HS-5 (cell line): ENCODE data around the gene APIP.

ENCODE experiments used
- DNase-seq: peaks from one replicate; pipeline ENCODE4 v3.0.0-alpha.2; 2012; ENCODE audit warnings: low read depth

The APIP gene, protein sequence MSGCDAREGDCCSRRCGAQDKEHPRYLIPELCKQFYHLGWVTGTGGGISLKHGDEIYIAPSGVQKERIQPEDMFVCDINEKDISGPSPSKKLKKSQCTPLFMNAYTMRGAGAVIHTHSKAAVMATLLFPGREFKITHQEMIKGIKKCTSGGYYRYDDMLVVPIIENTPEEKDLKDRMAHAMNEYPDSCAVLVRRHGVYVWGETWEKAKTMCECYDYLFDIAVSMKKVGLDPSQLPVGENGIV

DNA sequence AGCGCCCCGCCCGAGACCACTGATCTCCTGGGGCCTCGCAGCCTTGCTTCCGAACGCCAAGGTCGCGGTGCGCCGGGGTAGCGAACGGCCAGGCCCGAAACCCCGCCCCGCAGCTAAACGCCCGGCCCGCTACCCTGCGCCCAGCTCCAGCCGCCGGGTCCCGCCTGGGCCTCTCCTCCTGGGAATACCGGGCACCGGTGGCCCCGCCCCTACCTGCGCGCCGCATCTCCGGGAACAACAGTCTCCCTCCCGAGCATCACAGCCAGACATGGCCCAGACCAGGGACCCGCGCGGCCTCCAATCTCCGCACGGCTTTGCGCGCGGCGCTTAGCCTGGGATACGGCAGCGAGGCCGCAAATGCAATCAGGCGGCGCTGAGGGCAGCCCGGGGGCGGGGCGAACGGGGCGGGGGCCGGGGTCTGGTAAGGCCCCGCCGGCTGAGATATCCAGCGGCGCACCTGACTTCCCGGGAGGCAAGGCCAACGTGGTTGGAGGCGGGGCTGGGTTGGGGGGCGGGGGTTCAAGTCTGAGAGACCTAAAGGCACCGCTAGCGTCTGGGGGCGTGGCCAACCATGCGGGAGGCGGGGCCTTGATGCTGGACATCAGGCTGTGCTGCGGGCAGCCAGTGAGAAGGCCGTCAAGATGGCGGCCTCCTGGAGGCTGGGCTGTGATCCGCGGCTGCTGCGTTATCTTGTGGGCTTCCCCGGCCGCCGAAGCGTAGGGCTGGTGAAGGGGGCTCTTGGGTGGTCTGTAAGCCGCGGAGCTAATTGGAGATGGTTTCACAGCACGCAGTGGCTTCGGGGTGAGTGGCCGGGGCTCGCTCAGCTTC, at the start of gene APIP, which contains the start of gene PDHX:
TSS of gene APIP (minus strand) at position 365 of the 828 bp plus-strand sequence. CDS start at position 270, 95 bp downstream.
TSS of gene PDHX (plus strand) at position 604 of the 828 bp plus-strand sequence. CDS start at position 642, 38 bp downstream.
- DNase-seq, result peak; percentile 86

DNA sequence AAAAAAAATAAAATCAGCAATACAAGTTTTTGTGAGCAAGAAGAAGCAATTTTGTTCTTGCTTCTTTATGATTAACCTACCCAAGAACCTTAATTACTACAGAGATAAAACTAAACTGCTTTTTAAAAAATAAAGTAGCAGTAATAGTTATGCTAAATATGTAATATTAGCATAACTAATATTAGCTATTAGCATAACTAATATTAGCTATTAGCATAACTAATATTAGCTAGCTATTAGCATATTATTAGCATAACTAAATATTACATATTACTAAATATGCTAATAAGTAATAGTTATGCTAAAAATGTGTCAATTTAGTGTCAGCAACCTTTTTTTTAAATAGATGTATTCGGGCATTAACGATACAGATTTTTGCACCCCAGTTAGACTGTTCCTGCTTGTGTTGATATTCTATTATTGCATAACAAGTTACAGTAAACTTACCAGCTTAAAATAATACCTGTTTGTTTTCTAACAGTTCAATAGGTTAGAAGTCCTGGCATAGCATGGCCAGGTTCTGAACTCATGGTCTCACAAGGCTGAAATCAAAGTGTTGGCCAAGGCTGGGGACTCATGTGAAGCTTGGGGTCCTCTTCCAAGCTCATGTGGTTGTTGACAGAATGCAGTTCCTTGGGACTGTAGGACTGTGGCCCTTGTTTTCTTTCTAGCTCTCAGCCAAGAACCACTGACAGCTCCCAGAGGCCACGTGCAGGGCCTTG, 48.6 kb upstream of the APIP start:
- DNase-seq, result no peak

DNA sequence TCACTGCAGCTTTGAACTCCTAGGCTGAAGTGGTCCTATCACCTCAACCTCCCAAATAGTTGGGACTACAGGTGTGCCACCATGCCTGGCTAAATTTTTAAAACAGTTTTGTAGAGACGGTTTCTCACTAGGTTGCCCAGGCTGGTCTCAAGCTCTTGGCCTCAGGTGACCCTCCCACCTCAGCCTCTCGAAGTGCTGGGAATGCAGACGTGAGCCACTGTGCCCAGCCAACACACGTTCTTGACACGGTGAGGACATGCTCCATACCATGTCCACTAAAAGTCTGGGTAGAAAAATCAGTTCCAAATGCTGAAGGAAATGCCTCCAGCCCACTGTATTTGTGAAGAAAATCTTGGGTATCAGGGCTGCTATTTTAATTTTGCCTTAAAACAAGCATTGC, 47.2 kb upstream of the APIP start:
- no peak for DNase-seq

DNA sequence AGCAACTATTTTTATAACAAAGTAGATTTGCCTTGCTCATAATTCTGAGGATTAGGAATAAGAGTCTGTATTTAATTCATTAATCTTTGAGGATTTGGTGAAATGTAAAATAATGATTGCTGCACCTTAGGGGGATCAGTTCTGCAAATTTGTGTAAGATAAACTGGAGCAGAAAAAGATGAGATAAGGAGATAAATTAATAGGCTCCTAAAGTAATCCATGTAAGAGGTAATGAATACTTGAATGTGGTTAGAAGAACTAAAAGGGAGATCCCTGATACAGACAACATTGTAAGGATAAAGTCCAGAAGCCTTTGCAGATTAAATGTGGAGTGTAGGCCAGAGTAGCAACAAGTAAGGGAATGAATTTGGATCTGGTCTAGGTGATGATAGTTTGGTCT, 45.9 kb upstream of the APIP start:
- DNase-seq, result no peak

DNA sequence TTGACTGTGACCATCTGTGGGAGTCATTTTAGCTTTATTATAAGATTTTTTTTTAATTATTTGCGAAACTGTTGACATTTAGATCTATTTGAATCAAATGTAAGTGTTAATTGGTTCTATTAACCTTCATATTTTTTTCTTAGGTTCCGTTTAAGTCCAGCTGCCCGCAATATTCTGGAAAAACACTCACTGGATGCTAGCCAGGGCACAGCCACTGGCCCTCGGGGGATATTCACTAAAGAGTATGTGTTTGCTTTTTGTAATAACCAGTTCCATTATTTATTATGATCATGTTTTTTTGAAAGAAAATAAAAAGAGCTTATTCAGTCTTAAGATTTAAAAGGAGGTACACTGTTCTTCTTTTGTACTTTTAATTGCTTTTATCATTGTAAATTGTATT, 44.1 kb upstream of the APIP start:
- no peak for DNase-seq

DNA sequence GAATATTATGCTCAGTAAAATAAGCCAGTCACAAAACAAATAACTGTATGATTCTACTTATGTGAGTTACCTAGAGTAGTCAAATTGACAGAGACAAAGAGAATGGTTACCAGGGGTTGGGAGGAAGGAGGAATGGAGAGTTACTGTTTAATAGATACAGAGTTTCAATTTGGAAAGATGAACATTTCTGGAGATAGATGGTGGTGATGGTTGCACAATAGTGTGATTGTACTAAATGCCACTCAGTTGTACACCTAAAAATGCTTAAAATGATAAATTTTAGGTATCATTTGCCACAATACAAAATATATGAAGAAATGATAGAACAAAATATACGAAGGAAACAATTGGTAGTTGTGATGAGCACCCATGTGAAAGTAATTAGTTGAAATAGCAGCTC, 43.6 kb upstream of the APIP start:
- no peak for DNase-seq

DNA sequence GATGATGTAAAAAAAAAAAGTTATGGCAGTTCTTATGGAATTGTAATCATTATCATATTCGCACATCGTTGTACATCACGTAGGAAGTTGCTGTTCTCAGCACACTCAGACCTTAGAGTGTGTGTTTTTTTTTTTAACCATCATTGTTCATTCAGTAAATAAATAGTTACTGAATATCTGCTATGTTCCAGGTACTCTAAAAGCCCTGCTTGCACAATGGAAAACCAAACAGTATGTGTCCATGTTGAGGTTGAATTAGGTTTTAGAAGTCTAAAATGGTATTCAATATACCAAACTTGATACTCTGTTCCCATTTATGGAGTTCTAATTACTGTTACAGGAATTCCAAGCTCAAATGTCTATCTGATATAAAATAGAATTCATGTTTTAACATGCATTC, 41.4 kb upstream of the APIP start:
- no peak for DNase-seq

DNA sequence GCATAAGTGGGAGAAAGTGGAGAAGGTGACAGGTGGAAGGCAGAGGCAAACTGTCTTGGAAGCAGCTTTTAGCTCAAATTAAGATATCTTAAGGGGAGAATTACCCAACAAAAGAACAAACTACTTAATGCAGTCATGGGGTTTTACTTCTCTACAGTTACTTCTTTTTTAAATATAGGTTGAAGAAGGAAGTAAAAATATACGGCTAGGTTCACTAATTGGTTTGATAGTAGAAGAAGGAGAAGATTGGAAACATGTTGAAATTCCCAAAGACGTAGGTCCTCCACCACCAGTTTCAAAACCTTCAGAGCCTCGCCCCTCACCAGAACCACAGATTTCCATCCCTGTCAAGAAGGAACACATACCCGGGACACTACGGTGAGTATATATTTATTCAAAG, 41.0 kb upstream of the APIP start:
- no peak for DNase-seq

DNA sequence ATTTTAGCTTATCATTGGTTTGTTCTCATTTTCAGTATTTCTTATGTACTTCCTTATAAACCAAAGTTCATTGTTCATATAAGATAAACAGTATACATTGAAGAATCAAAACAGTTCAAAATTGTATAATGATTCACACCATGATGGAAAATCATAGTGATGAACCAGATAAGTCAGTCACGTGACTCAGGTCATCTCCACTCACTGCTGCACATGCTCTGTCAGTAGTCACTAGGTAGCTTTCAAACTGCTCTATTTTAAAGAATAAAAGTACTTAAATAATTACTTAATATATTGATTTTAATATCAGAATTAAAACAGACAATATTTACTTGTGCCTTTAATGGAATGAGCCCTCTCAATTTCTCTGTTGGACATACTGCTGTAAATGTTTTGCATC, 37.8 kb upstream of the APIP start:
- DNase-seq, result no peak

DNA sequence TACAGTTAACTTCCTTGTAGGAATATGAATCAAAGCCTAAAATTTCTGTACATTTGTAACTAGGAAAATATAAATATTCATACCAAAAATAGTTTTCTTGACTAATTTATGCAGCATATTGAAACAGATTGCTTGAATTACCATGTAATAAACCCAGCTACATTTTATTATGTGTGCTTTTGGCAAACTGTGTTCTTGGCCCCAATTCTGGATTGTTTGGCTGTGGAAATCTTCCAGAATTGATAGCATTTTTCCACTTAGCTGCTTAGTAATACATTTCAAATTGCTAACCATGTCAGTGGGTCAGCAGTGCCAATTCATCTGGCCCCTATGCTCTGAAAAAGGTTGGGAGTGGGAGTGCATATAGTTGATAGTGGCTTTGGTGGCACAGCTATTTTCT, 32.5 kb upstream of the APIP start:
- no peak for DNase-seq

DNA sequence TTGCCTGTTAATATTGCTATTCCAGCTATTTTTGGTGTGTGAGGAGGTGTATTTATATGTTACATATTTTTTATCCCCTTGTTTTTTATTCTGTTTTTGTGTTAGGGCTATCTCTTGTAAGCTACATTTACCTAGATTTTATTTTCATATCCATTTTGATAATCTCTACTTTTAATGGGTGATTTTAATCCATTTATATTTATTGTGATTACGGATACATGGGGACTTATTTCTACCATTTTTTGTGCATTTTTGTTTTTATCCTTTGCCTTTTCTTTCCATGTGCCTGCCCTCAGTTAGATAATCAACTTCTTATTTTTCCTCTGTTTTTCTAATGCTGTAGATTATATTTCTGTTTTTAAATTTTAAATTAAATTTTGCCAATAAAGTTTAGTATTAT, 28.5 kb upstream of the APIP start:
- DNase-seq, result no peak

DNA sequence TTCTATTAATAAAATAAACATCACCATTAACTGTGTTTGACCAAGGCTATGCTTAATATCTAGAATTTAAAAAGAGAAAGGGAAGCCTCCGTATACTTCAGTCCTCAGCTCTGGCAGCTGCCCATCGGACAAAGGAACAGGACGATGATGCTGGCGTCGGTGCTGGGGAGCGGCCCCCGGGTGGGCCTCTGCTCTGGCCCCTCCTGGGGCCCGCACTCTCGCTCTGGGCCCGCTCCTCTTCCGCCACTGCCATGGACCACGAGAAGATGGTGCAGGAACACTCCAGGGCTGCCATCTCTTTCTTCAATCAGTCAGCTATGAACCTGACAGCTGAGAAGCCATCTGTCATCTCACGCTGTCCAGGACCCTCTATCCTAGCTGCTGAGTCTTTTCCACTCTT, 25.5 kb upstream of the APIP start:
- no peak for DNase-seq

DNA sequence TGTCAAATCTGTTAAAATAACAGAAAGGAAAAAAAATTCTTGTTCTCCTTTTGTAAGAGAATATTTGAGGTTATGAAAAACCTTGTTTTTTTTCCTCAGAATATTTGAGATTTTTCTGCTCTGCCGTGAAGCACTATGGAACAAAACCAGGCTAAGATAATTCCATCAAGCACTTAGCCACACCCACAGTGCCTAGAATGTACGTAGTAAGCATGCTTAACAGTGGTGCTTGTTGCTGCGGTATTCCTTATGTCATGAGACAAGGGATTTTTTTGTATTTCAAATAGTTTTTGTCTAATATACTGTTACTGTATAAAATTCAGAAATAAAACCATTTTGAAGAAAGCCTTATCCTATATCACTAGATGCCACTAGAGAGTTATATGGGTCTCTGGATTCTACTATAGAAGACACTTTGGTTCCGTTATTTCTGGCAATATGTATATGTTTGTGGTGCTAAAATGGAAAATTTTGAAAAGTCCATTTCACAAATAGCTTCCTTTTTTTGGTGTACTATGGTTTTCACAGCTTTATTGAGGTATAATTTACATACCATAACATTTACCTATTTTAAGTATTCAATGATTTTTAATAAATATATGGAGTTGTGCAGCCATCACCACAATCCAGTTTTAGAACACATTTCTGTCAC, 24.0 kb upstream of the APIP start:
- no peak for DNase-seq

DNA sequence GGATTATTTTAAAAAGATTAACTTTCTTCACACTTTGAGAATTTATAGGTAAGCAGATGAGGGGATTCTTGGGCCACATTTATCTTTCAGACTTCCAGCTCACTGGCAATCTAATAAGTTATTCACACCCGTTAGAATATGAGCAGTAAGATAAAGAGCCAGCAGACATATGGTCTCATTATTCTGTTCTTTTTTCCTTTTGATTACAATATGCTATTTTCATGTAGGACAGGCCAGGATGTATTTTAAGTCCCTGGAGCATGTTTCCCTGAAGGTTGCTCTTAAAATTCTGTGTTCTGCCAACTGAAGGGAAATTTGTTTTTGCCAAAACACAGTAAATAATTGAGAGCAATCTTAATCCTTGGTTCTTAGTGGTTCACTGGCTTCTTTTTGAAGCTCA, 22.4 kb upstream of the APIP start:
- DNase-seq, result no peak

DNA sequence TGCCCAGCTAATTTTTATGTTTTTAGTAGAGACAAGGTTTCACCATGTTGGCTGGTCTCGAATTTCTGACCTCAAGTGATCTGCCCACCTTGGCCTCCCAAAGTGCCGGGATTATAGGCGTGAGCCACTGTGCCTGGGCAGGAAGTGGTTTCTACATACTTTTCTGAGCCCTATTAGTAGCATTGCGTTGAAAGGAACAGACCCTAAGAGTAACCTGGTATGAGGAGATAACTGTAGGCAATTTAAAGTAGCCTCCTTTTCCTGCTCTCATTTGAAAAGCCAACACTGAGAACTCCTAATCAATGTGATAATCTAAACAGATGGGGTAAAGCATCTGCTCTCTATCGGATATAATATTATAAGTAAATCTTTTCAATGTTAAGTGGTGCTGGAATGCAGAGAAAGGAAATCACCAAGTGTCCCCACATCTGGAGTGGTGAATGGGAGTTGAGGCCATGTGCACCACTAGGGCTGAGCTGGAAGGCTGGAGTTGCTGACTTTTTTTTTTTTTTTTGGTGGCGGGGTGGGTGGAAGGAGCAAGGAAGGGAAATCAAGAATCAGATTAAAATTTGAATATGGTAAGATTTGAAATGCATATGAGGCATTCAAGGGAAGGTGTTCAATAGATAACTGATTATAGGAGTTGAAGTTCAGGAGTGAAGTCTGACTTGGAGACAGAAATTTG, 20.9 kb upstream of the APIP start:
- no peak for DNase-seq

DNA sequence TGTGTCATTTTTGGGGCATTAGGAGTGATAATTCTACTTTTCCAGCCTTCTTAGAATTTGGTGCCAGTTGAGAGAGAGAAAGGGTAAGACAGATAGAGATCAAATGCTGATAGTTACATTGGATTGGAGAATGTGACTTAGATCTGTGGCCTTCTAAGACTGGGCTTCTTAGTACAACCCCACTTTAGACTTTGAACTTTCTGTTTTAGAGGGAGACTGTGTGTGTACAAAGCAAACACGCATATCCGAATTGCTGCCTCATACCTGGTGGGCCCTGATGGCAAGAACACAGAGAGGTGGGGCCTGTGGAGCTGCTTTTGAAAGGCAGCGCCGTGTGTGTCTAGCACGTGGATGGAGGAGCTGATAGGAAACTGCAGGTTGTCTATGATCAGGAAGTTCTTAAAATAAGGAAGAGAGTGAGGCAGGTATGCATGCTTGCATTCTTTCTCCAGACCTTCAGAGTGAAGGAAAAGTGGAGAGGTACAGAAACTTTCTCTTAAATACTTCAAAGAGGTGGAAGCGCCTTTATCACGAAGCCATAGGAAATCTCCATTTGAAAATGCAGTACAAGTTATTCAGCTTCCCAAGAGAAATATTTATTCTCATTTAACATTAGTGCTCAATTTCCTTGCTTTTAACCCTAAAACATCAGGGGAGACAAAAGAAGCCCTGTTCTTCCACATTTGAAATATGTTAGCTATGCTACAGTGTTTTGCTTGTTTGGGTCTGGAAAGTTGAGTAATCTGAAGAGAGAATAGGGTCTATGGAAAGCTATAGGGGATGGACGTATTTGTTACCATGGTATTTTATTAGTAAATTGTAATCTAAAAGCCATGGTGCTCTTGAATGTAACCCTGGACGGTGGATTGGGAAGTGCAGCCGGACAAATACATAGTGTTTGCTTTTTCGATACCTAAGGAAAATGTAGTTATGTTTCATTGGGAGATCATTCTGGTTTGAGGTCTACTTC, 13.9 kb upstream of the APIP start:
- DNase-seq, result no peak

DNA sequence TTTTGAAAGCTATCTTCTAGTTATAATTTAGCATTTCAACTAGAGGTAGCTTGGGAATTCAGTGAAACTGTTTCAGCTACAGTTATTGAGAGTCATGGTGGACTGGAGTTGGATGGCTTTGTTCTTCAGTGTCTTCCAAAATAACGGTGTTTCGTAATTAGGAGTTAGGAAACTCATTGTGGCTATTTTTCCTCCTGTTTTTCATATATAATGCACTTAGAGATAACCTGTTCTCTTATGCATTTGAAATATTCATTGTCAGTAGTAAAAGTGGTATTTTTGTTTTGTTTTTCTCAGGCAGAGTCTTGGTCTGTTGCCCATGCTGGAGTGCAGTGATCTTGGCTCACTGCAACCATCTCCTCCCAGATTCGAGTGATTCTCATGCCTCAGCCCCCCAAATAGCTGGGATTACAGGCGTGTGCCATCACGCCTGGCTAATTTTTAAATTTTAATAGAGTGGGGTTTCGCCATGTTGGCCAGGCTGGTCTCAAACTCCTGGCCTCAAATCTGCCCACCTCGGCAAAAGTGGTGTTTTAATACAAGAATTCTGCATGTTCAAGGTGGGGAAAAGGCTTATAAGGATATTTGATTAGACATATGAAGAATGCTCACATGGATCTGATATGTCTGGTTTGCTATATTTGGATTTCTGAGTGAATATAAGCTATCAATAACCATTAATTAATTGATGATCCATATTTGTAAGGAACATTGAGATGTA, 12.9 kb upstream of the APIP start:
- no peak for DNase-seq

DNA sequence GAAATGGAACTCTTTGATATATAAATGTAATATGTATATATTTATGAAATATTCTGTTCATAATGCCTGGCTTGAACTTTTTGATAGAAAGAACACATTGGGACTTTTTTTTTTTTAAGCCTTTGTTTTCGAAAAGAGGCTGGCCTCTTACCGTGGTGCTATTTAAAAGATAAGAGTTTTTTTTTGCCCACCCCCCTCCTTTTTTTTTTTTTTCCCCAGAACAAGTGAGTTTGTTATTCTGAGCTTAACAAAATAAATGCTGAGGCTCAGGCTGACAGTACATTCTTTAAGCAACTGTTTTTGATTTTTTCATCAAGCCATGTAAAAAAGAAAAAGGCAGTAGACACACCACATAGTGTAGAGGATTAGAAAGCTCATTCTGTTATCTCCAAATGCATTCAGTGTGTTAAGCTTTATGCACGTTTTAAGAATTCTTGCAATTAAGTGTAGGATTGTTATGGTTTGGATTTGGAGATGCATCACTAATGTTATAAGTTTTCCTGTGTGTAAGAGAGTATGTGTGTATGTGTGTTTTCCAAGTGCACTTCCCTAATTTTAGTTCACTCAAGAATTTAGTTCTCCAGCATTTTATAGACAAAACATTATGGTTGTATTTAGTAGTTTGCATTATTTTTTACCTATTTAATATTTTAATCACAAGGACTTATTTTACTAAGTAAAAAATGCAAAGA, 12.2 kb upstream of the APIP start:
- no peak for DNase-seq

DNA sequence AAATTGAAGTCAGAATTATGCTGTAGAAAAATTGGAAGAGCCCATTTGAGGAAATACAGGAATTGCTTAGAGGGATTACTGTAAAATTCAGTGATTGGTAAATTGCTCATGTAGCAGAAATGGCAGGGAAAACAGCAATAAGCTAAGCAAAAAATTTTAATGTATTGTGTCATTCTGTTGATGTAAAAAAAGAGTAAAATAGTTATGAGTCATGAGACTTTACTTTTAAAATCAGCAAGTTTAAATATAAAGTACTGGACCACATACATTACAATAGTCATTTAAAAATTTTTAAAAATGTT, 10.6 kb upstream of the APIP start:
- peak; percentile 56 for DNase-seq
